UCSD-AML1 (cell line): Measurements from ENCODE around the gene ADGRB3.
"Not testable (repeated sequence)": the region's sequence is repeated elsewhere in the genome, so short reads cannot be mapped to it uniquely, and the experiment has no call there.

Experiments used
- DNase-seq: peaks from one replicate; lab custom pipeline; 2025; ENCODE audit not compliant: unreplicated experiment; lab: John Stamatoyannopoulos, UW

ADGRB3 gene

DNA sequence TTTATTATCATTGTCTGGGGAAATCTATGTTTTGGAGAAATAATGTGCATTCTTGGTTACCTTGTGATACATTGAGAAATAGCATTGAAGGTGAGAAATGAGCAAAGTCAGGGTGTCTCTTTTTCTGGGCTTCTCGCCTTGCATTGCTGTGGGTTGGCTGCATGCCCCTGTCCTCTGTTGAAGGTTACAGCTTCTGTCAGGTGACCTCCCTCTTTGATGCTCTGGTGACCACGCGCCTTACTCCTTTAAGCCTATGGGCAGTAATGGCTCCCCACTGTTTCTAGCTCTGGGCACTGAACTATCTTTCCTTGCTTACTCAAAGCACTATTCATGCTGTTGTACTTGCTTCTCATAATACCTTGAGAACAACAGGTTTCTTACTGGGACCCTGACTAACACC is 14.6 kb downstream of the ADGRB3 start:
- DNase-seq: no peak

- no peak for DNase-seq
These were observed 15.1 kb downstream of the ADGRB3 start for GRCh38 chr6:68650142-68650541.

GRCh38 chr6:68651011-68651985 is 16.2 kb downstream of the ADGRB3 start:
- DNase-seq: no peak

DNA sequence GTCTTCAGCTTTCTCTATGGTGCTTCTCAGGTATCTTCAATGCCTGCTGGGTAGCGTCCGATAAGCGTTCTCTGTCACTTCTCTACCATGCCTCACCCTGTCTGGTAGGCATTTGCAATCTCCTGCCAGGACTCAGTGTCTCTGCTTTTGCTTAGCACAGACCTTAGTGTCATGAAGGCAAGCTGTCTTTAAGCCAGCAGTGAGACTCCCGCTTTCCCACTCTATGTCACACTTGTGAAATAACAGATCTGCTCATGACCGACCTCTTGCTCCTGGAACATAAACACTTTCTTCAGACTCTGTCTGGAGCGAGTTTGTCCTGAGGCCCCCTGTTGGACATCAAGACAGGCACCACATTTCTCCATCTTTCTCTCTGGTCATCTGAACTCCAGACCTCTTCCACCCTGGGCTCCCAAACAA is 17.0 kb downstream of the ADGRB3 start:
- DNase-seq: no peak

DNA sequence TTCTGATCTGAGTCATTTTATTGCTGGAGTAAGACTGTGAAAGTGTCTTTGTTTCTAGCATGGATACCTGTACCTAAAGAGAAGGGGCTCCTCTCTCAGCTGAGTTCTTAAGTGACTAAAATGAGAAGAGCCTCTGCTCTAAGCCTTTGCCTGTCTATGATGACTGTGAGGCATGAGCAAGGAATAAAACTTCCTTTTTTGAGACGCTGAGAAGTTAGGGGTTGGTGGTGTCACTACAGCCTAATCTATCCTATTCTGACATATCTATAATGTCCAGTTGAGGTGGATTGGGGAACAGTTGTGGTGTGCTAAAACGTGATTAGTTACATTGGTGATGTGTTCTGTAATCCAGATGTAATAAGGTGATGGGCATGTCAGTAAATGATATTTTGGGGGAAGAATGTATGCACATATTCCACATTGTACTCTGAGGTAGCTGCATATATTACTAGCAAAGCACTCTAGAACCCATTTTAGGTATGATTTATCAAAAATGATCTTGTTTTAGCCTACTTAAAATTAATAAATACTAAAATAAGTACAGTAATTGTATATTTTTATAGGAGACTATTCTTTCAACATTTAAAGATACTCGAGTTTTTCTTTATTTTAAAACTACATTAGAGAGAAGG is 18.1 kb downstream of the ADGRB3 start:
- DNase-seq: no peak

GRCh38 chr6:68653706-68654089 is 18.6 kb downstream of the ADGRB3 start:
- DNase-seq: no peak

GRCh38 chr6:68654134-68654533 is 19.1 kb downstream of the ADGRB3 start:
- no peak for DNase-seq

DNA sequence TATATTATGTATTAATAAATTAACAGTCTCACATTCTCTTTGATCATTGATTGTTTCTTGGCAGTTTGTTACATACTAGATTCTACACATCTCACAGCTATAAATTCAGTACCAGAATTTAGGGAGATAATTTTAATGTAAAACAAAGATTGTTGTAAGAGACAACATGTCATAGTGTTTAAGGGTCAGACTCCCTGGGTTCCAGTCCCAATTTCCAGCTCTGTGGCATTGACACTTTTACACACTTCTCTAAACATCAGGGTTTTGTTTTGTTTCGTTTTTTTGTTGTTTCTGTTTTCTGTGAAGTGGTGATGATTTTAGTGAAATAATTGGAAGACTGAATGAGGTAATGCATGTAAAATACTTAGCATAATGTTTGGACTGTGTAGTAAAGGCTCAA is 19.9 kb downstream of the ADGRB3 start:
- DNase-seq: no peak

DNA sequence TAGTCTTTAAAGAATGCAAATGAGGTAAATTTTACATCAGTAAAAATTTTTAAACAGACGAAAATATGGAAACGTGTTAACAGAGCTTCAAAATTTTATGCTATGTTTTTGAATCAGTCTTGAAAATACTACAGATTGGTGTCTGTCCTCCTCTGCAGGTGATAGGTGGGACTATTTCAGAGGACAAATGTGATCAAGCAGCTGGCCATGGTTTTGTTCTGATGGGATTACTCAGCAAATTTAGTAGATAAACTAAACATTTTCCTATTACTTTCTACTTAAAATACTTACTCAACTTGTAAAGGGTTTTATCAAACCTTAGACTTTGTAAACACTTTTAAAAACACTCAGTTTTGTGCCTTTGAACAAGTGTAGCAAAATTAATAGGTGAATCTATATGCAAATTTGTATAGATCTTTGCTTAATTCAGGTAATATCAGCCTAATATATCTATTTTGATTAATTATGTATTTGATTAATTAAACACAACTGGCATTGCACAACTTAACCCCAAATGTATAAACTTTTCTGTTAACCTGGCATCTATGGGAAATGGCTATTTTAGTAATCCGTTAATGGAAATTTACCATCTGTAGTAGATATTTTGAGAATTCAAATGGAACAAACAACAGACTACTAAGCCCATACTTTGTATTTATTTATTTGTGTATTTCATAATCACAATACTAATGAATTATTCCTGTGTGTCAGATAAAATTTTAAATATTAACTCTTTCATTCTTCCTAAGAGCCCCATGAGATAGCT is 22.5 kb downstream of the ADGRB3 start:
- DNase-seq: no peak

DNA sequence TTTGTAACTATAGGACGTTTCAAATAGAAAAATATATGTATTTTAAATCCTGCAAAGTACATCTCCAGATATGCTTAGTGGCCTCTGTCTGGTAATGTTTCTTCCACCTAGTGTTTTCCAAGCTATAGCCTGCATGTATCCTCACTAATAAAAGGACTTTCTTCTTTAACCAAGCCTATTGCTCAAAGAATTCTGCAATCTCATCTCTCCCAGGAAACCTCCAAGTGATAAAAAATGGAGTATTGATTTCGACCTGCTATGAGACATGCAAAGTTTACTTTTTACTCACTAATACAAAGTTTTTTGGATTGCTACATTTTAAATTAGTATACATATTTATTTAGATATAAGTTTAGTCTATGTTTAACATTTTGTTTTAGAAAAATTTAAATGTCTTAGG is 23.3 kb downstream of the ADGRB3 start:
- no peak for DNase-seq

GRCh38 chr6:68673255-68673654 is 38.2 kb downstream of the ADGRB3 start:
- no peak for DNase-seq

DNA sequence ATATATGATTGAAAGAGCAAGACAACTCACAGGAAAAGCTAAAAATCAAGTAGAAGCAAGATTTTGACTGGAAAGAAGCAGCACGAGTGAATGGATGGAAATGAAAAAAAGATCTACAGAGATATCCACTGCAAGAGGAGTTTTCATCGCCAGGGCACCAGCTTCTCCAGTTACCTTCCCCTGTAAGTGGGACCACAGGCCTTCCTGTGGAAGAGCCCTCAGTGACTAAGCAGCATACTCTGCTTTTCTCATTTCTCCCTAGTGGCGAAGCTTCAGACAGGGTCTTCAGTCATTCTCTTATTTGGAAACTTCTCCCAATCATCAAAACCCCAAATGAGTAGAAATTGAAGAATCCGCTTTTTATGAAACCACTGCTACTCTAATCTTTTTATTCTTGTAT is 40.5 kb downstream of the ADGRB3 start:
- peak; percentile 2 for DNase-seq

GRCh38 chr6:68676094-68676493 is 41.0 kb downstream of the ADGRB3 start:
- DNase-seq: not testable (repeated sequence)

GRCh38 chr6:68677058-68677457 is 42.0 kb downstream of the ADGRB3 start:
- DNase-seq: no peak

DNA sequence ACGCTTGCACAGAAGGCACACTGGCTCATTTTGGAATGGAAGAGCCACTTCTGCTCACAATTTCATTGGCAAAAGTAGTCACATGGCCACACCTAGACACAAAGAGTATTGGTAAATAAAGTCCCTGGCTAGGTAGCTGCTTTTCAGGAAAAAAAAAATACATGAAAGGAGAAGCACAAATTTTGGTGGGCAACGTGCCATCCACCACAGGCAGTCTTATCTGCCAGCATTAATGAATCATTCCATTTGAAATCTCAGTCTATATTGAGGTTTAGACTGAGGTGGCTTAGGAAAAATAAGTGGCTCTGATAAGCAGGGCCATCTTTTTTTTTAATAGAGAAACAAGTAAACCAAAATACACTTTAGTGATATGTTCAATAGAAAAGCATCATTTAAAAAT is 44.3 kb downstream of the ADGRB3 start:
- no peak for DNase-seq

DNA sequence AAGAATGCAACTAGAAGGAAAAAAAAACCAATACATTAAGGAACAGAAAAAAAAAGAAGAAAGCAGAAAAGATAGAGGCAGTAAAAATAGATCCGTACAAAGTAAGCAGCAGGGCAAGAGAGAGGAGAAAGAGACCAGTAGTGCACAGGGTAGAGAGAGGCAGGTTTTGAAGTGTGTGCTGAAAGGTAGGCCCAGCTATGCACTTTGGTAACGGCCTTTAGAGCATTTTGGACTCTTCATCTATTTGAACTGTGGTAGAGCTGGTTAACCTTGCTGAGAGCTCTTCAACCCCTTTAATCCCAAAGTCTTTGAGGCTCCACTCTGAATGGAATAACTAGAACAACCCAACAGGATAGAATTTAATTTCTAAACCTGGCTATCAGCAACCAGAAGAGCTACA is 45.2 kb downstream of the ADGRB3 start:
- no peak for DNase-seq

DNA sequence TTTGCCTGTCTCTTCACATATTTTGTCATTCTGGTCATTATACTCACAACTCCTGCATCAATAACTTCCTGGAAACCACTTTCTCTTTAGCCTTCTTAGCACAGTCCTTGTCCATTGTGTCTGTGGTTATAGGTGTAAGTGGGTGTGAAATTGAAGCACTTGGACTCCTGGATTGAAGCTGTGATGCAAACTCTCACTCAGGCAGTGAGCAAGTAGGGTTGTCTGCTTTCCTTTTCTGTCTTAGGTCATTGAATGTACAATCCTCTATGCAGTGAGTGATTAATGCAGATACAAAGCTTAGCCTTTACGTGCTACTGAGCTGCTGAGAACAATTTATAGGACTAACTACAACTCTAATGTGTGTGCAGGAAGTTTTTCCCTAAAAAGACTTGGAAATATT is 54.8 kb downstream of the ADGRB3 start:
- no peak for DNase-seq

DNA sequence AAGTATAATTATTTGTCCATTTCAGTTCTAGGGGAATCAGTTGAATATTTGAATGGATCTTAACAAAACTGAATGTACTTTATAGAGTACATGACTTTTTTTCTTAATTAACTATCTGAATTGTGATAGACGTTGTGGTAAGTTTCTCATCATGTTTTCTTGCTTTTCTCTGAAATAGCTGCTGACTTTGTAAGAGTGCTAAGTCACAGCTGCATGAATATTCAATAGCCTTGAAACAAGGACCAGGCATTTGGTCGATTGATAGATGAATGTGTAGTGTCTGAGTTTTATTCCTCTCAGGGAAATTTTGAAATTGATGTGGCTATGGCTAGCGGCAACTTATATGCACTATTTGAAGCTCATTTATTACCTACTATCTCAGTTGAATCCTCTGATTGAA is 56.0 kb downstream of the ADGRB3 start:
- no peak for DNase-seq

DNA sequence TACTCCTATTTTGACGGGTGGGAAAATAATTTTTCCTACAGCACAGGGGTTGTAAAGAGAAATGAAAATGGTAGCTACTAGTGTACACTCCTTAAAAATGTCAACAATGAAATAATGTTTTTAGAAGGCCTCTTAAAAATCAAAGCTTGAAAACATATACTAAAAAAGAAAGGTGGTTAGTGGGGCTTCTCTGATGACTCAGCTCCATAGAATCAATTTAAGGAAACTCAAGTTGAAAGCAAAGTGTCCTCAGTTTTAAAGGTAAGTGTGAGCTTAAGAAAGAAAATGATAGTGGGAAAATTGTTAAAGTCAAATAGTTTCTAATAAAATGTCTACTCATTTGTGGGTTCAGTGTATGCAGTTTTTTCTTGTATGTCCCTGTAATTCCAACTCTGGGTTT is 58.2 kb downstream of the ADGRB3 start:
- no peak for DNase-seq

DNA sequence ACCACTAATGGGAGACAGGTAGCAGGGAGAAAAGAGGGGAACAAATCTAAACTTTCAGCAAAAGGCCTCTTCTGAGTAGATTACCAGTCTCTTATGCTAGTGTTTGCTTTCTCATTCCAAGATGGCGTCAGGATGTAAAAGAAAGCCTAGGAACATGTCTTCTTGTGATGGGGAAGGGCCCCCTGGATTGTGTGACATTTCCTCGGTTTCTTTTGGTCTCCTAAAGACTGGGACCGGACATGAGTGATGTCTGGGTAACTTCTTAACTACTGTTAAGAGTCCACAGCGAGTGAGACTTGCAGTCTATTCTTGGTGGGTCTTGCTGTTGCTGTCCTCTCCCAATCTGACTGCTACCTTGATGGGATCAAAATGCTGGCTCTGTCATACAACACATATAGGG is 60.3 kb downstream of the ADGRB3 start:
- no peak for DNase-seq

GRCh38 chr6:68695838-68696237 is 60.8 kb downstream of the ADGRB3 start:
- no peak for DNase-seq

DNA sequence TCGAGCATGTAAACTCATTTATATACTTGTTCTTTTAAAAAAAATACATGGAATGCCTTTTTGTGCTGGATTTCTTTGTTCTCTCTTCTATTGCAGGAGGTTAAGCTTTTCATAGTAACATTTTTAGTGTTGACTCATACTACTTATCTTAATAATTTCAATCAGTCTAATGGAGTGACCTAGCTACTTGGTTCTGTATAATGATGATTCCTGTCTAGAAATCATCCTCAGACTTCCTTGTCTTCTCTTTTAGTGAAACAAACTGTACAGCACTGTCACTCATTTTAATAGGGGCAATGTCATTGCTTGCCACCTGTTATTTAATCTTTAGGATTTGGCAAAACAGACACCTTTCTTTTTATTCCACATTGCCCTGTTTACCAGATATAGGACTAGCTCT is 62.3 kb downstream of the ADGRB3 start:
- no peak for DNase-seq
